Measurements from ENCODE around the gene F12.

F12 gene

DNA sequence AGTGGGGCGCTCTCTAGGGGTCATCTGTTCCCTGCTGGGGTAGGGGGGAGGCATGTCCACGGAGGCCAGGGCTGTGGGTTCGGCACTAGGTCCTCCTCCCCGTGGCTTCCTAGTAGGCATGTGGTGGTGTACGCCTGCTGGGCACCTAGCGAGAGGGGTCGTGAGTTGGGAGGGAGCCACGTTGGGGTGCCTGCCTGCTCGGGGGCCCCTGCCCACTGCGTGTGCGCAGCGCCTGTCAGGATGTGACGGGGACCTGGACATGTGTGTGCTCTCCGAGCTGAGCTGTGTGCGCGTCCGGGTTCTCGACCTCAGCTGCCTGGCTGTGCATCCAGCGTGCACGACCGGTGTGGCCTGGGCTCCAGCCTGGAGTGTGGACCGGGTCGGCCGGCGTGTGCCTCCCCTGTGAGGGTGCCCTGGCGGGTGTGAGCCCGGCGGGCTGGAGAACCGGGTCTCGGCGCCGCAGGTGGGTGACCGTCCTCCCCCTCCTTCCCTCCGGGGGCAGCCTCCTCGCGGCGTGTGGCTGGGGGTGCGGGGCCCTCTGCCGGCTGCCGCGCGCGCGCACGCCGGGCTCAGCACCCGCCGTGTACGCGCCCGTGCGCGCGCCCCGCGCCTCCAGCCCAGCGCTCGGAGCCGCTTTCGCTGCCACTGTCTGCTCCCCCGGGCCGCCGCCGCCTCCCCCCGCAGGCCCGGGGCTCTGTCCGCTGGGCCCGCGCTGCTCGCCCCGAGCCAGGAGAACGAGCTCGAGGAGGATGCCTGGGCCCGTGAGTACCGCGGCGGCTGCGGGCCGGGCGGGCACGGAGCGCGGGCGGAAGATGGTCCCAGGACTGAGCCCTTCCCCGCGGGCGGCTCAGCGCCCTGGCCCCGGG lies 37.1 kb upstream of the F12 start, which contains the start of gene PRR7:
TSS of gene PRR7 (plus strand) at position 615 of the 866 bp plus-strand sequence. CDS start 8,254 bp downstream, outside the sequence.
- peak; percentile 45 for DNase-seq

DNA sequence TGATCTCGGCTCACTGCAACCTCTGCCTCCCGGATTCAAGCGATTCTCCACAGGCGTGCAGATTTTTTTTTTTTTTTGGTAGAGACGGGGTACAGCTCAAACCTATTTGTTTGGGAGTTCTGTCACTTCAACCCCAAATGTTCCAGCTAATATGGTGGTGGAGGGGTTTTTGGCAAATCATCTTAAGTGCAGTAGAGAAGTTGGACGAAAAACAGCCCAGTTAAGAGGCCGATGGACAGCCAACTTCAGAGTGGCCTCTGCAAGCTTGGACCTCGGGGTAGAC lies 36.5 kb upstream of the F12 start:
- DNase-seq: no peak

DNA sequence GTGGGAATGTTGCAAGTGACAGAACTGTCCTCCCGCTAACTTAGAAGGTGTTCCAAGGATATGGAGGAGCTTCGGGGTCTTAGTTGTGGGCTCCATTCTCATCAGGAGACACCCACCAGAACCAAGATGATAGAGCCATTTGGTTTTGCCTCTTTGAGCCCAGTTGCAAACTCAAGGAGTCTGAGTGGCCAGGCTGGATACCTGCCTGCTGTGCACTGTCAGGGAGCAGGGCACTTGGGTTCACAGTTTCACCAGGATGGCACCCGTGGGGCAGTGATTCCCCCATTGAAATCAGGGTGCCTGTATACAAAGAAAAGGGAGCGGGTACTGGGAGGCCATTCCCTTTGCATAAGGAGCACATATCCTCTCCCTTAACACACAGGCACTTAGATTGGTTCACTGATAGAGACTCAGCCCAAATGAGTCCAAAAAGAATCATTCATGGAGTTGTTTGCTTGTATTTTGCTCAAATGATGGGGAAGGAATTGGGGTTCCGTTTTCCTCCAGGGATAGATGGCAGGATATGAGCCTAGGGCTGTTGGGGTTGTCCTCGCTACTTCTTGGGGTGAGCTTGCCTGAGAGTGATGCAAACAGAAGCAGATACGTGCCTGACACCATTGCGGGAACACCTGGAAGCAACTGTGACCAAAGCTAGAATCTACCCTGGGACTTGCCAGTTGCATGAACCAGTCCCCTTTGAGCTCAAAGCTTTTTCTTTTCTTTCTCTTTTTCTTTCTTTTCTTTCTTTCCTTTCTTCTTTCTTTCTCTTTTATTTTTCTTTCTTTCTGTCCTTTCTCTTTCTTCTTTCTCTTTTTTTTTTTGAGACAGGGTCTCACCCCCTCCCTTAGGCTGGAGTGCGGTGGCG lies 35.9 kb upstream of the F12 start:
- no peak for DNase-seq

DNA sequence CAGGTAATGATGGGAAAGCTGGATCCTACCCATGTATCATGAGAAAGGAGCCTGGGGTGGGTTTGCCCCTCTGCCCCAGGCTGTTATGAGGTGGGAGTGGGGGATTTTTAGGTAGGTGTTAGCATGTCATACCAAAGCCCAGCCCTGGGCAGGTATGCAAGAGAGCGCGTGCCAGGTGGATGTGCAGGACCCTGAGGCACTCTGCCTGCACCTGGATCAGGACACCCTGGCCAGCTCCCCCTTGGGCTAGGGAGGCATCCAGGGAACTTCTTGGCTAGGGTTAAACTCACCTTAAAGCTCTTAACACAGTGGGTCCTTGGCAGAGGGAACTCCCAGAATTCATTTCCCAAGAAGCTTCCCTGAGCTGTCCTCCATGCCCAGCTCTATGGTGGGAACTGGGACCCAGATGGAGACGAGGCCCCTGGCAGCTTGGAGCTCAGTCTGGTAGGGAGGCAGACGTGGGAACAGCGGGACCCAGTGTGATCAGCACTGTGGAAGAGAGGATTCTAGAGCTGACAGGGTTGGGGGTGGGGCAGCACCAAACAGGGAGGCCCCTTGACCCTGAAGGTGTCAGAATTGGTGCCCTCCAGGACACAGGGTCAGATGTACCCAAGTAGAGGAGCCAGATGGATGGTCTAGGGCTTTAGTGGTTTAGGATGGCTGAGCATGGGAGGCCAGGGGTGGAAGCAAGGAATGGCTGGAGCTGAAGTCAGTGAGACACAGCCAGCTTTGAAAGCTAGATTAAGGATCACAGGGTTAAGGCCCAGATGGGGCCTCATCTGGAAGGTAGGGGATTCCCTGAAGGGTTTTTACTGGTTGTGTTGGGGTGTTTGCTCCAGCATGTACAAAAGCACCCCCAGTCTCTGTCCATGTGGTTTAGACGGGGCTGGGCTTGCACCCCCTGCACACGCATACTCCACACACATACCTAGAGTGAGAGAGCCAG lies 35.0 kb upstream of the F12 start:
- no peak for DNase-seq

DNA sequence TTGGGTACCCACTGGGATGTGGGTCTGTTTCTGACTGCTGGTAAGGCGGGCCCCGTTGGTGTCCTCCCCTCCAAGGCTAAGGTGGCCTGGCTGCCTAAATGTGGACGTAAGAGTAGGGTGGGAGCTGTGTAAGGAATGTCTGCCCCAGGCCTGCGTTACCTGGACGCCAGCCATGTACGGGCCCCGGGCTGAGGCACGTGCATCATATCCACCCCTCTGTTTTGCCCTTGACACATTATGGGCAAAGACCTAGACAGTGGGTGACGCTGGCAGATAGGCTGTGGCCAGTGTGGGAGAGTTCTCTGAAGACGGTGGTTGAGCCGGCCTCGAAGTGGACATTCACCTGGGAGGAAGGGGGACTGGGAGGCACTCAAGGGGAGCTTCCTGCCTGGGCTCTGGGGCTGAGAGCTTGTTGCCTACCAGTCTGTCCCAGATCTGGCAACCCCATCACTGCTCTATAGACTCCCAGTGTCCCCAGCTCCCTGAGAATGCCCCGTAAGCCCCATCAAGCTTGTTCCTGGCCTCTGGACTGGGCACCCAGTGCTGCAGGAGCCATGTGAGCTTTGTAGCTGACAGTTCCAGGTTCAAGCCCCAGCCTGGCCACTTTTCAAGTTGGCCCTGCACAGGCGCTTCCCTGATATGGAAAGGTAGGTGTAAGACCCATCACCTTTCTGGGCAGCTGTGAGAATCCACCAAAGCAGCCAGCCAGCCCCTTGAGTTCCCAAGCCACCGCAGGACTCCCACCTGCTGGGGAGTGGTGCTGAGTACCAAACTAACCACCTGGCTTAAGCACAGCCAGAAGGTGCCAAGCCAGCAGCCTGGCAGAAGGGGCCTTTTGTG lies 34.0 kb upstream of the F12 start:
- no peak for DNase-seq

DNA sequence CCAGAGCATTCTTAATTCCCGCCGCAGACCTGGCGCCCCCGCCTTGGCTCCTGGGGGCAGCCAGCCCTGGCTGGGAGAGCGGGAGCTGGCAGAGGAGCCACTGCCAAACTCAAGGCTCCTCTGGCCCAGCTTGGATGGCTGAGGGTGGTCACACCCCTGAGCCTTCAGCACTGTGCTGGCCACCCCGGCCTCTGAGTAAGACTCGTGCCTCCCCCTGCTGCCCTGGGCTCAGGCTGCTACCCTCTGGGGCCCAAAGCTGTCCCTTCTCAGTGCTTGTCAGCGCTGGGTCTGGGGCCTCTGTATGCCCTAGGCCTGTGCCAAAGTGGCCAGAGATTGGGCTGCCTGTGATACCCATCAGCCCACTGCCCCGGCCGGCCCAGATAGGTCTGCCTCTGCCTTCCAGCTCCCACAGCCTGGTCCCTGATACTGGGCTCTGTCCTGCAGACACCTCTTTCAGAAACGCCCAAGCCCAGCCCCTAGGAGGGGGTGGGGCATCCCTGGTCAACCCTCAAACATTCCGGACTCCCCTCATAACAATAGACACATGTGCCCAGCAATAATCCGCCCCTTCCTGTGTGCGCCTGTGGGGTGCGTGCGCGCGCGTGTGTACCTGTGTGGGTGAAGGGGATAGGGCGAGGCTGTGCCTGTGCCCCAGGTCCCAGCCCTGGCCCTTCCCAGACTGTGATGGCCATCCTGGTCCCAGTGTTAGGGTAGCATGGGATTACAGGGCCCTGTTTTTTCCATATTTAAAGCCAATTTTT lies 32.9 kb upstream of the F12 start:
- DNase-seq: no peak

DNA sequence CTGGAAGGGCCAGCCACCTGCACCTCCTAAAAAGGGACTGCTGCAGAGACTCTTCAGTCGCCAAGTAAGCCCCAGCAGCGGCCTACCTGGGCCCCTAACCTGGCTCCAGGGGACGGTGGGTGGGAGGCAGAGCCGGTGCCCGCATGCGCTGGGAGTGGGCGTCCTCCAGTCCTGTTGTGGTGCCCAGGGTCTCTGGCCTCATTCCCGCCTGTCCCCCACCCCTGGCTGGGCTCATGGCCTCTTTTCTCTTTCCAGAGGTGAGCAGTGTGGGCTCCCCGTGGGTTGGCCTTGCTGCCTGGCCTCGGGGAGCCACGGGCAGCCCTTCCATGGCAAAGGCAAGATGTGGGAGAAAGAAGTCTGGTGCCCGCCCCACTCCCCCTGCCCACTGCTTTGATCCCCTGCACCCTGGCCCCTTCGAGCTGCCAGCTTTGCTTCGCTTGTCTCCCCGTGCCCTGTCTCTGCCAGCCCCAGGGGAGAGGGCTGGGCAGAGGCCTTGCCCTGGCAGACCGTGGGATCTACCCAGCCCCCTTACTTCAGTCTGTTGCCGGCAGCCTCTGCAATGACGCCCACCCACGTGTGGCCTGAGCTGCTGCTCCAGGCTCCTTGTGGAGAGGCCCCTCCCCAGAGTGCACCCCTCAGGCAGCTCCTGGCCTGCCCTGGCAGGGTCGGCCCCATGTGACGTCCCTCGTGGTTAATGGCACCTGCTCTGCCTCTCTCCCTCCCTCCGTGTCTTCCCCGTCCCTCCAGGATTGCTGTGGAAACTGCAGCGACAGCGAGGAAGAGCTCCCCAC lies 31.8 kb upstream of the F12 start:
- DNase-seq: no peak

DNA sequence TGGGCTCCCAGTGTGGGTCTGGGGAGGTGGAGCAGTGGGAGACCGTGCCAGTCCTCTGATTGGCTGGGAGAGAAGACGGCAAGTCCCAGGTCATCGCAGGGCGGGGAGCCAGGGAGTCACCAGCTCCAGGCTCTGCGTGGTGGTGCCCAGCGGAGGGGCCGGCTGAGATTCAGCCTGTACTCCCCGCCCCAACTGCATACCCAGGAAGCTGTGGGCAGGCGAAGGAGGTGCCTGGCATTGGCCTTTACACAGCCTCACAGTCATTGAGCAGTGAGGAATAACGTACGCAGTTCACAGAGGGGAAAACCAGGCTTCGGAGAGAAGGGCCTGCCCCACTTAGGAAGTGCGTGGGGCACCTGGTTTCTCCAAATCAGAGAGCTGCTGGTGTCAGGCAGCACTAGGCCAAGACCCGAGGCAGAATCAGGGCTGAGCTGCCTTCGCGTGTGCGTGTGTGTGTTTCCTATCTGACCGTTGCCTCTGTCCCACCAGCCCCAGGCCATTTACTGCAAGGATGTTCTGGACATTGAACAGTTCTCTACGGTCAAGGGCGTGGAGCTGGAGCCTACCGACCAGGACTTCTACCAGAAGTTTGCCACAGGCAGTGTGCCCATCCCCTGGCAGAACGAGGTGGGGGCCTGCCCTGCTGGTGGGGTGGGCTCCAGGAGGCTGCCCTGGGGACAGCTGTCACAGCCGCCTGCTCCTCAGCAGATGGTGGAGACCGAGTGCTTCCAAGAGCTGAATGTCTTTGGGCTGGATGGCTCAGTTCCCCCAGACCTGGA lies 31.0 kb upstream of the F12 start:
- no peak for DNase-seq

DNA sequence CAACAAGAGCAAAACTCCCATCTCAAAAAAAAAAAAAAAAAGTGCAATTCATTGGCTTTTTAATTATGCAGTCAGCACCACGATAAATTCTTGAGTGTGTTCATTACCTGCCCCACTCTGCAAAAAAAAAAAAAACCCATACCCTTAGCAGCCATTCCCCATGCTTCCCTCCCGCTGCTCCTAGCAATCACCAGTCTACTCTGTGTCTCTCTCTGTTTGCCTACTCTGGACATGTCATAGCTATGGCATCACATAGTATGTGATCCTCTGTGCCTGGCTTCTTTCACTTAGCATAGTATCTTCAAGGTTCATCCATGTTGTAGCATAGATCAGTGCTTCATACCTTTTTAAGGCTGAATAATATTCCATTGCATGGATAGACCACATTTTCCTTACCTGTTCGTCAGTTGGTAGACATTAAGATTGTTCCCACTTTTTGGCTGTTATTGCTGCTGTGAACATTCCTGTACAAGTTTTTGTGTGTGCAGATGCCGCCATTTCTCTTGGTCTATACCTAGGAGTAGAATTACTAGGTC lies 30.2 kb upstream of the F12 start:
- DNase-seq: no peak

DNA sequence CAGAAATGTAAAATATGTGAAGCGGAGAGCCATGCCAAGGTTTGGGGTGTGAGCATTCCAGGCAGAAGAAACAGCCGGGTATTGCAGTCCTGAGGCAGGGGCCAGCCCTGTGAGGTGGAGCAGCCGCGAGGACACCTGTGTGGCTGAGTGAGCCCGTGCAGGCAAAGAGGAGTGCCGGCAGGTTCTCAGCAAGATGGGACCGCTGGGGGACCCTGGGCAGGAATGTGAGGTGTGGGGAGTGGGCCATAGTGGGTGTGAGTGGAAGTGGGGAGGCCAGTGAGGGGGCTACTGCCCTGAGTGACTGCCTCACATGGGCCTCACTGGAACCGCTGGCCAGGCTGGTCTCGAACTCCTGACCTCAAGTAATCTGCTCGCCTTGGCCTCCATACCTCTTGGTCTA lies 29.1 kb upstream of the F12 start:
- DNase-seq: no peak

DNA sequence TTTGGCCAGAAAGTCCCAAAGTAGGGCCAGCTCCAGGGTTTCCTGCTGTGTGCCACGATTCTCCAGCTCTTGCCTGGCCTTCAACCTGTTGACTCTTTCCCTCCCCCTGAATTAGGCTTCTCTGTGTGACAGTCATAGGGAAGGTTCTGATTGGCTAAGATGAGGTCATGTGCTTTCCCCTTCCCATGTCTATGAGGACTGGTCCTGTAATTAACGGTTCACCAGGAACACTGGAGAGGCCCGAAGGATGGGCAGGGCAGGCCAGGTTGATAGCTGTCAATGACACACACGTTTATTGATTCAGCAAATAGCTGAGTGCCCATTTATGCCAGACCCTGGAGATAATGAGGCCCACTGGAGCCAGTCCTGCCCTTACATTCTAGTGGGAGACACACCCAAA lies 28.3 kb upstream of the F12 start:
- DNase-seq: no peak

DNA sequence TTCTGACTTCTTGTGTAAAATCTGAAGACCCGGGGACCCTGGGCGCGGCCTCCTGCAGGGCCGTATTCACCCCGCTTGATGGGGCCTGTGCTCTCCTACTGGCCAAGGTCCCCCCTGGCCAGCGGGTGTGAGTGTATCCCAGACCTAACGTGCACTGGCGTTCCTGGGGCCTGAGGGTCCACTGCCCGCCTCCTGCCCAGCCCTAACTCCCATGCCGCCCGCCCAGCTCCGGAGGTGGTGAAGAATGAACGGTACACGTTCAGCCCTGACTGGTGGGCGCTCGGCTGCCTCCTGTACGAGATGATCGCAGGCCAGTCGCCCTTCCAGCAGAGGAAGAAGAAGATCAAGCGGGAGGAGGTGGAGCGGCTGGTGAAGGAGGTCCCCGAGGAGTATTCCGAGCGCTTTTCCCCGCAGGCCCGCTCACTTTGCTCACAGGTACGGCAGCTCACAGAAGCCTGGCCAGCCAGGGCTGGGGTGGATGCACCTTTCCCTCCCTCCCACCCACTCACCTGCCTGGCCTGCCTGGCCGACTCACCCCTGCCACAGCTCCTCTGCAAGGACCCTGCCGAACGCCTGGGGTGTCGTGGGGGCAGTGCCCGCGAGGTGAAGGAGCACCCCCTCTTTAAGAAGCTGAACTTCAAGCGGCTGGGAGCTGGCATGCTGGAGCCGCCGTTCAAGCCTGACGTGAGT lies 26.6 kb upstream of the F12 start:
- DNase-seq: no peak

DNA sequence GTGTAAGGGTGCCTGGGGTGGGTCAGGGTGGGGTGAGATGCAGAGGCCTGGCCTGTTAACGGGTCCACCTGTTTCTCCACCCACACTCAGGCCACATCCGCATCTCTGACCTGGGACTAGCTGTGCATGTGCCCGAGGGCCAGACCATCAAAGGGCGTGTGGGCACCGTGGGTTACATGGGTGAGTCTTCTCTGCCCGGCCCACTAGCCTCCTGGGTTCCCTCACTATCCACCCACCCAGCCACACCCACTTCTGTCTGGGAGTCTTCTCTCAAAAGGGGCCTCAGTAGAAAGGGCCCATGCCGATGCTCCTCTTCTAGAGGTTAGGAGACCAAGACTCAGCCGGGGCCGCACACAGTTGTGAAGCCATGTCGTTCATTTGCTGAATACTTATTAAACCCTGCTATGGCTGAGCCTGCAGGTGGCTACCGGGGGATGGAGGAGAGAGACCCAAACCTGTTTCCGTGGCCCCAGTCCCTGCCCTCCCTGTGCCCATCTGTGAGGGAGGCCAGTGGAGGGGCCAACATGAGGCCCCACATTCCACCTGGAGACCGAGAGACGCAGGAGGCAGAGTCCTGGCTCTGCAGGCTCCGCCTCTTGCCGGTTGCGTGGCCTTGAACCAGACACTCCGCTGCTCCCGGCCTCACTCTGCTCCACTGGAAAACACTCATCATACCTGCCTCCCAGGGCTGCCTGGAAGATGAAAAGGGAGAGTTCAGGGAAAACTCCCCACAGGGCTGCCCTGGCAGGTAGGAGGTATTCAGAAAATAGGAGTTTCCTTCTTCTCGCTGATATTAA lies 25.8 kb upstream of the F12 start:
- no peak for DNase-seq

DNA sequence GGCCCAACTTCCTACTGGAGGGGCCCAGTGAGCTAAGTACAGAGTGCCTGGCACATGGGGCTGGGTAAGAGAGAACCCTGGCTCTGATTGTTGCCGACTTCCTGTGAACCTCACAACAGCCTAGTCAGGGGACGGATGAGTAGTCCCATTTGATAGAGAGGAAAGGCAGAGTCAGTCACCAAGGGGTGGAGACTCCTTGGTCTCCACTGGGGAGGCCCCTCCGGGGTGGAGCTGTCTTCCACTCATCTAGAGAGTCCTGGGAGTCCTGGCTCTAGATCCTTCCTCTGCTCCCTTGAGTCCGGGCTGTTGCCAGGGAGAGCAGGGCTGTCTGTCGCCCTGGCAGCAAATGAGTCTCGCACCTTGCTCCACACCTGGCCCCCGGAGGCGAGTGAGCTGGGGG lies 25.1 kb upstream of the F12 start:
- DNase-seq: no peak

DNA sequence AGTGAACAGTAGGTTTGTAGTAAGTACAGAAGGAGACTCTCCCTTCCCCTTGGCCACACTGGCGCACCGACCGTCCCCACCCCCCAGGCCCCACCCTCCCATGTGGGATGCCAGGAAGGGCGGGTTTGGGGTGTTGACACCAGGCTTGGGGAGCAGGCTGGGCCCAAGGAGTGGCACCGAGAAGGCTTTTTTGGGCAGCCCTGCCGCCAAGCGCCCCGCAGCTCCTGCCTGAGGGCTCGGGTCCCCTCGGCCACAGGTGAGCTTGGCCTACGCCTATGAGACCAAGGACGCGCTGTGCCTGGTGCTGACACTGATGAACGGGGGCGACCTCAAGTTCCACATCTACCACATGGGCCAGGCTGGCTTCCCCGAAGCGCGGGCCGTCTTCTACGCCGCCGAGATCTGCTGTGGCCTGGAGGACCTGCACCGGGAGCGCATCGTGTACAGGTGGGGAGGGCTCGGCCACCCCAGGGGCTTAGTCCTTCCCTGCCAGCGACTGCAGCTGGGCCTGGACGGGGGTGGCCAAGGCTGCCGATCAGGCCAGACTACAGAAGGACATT lies 24.4 kb upstream of the F12 start:
- no peak for DNase-seq

DNA sequence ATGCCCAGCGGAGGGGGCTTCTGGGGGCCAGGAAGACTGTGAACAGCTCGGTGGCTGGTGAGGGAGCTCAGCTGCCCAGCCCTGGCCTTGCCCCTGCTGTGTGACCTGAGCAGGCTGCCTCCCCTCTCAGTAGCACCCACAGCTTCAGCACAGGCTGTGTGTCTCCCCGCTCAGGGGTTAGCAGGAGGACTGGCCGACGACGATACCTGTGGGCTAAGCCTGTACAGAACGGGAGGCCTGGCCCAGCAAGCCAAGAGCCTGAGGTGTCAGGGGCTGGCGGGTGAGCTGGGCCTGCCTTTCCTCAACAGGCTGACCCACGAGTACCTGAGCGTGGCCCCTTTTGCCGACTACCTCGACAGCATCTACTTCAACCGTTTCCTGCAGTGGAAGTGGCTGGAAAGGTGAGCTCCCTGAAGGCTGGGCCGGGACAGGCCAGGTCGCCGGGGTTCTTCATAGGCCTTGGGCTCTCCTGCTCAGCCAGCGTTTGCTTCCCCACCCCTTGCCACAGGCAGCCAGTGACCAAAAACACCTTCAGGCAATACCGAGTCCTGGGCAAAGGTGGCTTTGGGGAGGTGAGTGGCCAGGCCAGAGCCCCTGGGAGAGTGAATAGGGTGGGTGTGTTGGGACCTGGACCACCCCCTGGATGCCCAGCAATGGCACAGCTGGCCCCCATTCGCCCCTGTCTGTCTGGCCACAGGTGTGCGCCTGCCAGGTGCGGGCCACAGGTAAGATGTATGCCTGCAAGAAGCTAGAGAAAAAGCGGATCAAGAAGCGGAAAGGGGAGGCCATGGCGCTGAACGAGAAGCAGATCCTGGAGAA lies 23.7 kb upstream of the F12 start:
- DNase-seq: no peak
